ENCODE results near the gene HERC6. TPM values are rescaled to one million over a fixed set of nuclear protein-coding genes. Genes with fewer than 3 reads are reported as not detected.
A peak's percentile ranks its signal among the peaks of the same experiment; 100 is the strongest.
"Not testable (repeated sequence)": the region's sequence is repeated elsewhere in the genome, so short reads cannot be mapped to it uniquely, and the experiment has no call there.

The HERC6 gene
- total and polyA plus RNA-seq, 2 experiments from 2014 or later = 3.4 to 7.3 TPM

DNA sequence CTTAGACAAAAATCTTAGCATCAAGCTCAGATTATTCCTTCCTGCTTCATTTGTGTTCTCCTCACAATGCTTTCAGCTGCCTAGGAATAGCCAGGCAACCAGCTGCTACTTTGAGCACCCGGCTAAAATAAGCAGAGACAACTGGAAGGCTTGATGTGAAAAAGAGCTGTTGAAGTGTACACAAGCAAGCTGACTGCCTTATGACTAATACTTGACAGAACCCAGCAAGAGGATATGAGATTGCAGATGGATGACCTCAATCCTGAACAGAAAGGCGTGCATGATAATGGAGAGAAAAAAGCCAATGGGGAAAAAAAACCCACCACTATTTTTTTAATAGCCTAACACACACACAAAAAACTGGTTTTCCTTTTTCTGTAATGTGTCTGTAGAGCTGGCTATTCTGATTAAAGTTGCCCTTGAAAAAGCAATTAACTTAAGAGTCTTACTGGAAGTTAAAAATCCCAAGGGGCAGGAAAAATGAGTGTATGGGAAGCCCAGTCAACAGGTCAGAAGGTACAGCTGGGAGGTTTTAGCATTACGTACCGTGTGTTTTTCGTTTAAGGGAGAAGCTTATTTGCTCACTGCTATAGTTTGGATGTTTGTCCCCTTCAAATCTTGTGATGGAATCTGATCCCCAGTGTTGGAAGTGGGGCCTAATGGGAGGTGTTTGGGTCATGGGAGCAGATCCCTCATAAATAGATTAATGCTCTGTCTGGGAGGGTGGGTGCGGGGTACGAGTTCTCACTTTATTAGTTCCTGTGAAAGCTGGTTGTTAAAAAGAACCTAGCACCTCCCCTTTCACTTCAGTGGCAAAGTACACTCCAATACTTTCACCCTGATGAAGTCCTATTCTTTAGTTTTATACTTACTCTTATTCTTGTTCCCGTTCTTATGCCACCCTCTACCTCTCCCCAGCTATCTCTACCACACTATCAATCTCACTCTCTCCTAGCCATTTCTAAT lies 37.1 kb upstream of the HERC6 start:
- H2AFZ ChIP-seq = peak overlapping the region; percentile 80
- TF ChIP-seq POLR2AphosphoS5 (IDR thresholded peaks at IDR 0.05; ENCODE audit: low read depth) (no peak), STAT1 (IDR thresholded peaks at IDR 0.05; ENCODE audit: unreplicated experiment) (no peak)
- no peaks in the 10 kb centered on the region for H3K27me3 ChIP-seq (ENCODE audit: insufficient read depth)
- no peaks in the 10 kb centered on the region for H3F3A ChIP-seq (replicated peaks; ENCODE audit: low read depth)
- no peaks in the 10 kb centered on the region for H3K36me3 Mint-ChIP-seq (ENCODE audit: low read depth)
- H3K36me3 ChIP-seq (ENCODE audit: insufficient read depth) = no peaks in the 10 kb centered on the region
- peaks cover 6% of the 10 kb centered on the region; the same call in 1 of the 2 replicates for H3K4me1 ChIP-seq (ENCODE audit: insufficient read depth)
- no peaks in the 10 kb centered on the region for H3K9me2 ChIP-seq (ENCODE audit: insufficient read depth)
- H3K4me3 Mint-ChIP-seq = no peak overlapping the region
- H3K4me3 ChIP-seq = no peak overlapping the region
- no peaks in the 10 kb centered on the region for H3K79me2 ChIP-seq (replicated peaks; ENCODE audit: insufficient read depth)
- no peak overlapping the region for H3K4me2 ChIP-seq
- DNase-seq (ENCODE audit: low spot score) = no peak
- H3K4me1 Mint-ChIP-seq = peaks cover 5% of the 10 kb centered on the region; the same call in 2 of the 3 replicates
- no peaks in the 10 kb centered on the region for H4K20me1 ChIP-seq (replicated peaks; ENCODE audit: insufficient read depth)
- H3K27ac ChIP-seq (ENCODE audit: low read depth) = no peak overlapping the region
- H3K9me3 Mint-ChIP-seq = no peaks in the 10 kb centered on the region
- H3K27ac Mint-ChIP-seq = no peak overlapping the region
- no peak for ATAC-seq
- H3K27me3 Mint-ChIP-seq (ENCODE audit: insufficient read depth, low read depth, poor library complexity) = peaks cover 3% of the 10 kb centered on the region

GRCh38 chr4:88346902-88347301 lies 31.8 kb upstream of the HERC6 start:
- H3K27me3 Mint-ChIP-seq (ENCODE audit: insufficient read depth, low read depth, poor library complexity); H3K4me1 Mint-ChIP-seq; H3K27ac Mint-ChIP-seq; H3K27me3 ChIP-seq (ENCODE audit: insufficient read depth); ATAC-seq; H3K4me1 ChIP-seq (ENCODE audit: insufficient read depth); H3K79me2 ChIP-seq (replicated peaks; ENCODE audit: insufficient read depth); H2AFZ ChIP-seq; H3K4me2 ChIP-seq; DNase-seq (ENCODE audit: low spot score); H4K20me1 ChIP-seq (replicated peaks; ENCODE audit: insufficient read depth); H3K9me2 ChIP-seq (ENCODE audit: insufficient read depth); H3K4me3 ChIP-seq; H3K9me3 Mint-ChIP-seq; H3F3A ChIP-seq (replicated peaks; ENCODE audit: low read depth); H3K36me3 Mint-ChIP-seq (ENCODE audit: low read depth); H3K27ac ChIP-seq (ENCODE audit: low read depth); H3K36me3 ChIP-seq (ENCODE audit: insufficient read depth); H3K4me3 Mint-ChIP-seq: not testable (repeated sequence)

- not testable (repeated sequence) for H3K4me1 Mint-ChIP-seq; DNase-seq (ENCODE audit: low spot score); H3K27me3 ChIP-seq (ENCODE audit: insufficient read depth); H3K4me3 Mint-ChIP-seq; H3K36me3 ChIP-seq (ENCODE audit: insufficient read depth); H3F3A ChIP-seq (replicated peaks; ENCODE audit: low read depth); H3K4me1 ChIP-seq (ENCODE audit: insufficient read depth); H3K27me3 Mint-ChIP-seq (ENCODE audit: insufficient read depth, low read depth, poor library complexity); H3K79me2 ChIP-seq (replicated peaks; ENCODE audit: insufficient read depth); H3K4me2 ChIP-seq; H3K36me3 Mint-ChIP-seq (ENCODE audit: low read depth); H3K4me3 ChIP-seq; H2AFZ ChIP-seq; H3K9me2 ChIP-seq (ENCODE audit: insufficient read depth); H3K27ac Mint-ChIP-seq; ATAC-seq; H4K20me1 ChIP-seq (replicated peaks; ENCODE audit: insufficient read depth); H3K27ac ChIP-seq (ENCODE audit: low read depth)
- H3K9me3 Mint-ChIP-seq = peaks cover 22% of the 10 kb centered on the region
These were observed 29.9 kb upstream of the HERC6 start for GRCh38 chr4:88348761-88349160.

DNA sequence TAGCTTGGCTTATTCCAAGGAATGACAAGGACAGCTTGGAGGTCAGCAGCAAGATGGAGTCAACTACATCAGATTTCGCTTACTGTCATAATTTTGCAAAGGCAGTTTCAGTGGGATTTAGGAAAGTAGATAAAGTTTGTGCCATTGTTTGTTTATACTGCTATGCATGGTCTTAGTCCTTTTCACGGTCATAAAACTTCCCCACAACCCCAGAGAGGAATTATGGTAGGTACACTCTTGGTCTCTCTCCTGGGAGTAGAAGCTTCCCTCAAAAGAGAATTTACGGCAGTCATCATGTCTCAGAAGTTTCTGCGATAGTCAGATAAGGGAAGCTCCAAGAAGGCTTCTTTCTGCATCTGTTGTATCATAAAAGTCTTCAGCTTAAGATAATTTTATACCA lies 27.9 kb upstream of the HERC6 start:
- Histone ChIP-seq H3K27ac (ENCODE audit: low read depth) (no peak overlapping the region), H3K4me2 (no peak overlapping the region), H3K36me3 (ENCODE audit: insufficient read depth) (peaks cover 9% of the 10 kb centered on the region), H3K9me2 (ENCODE audit: insufficient read depth) (peaks cover 8% of the 10 kb centered on the region; the same call in 1 of the 2 replicates), H3K79me2 (replicated peaks; ENCODE audit: insufficient read depth) (no peaks in the 10 kb centered on the region), H4K20me1 (replicated peaks; ENCODE audit: insufficient read depth) (no peaks in the 10 kb centered on the region), H3K4me3 (no peak overlapping the region), H3F3A (replicated peaks; ENCODE audit: low read depth) (no peaks in the 10 kb centered on the region), H3K4me1 (ENCODE audit: insufficient read depth) (no peaks in the 10 kb centered on the region), H2AFZ (no peak overlapping the region), H3K27me3 (ENCODE audit: insufficient read depth) (no peaks in the 10 kb centered on the region)
- peaks cover 3% of the 10 kb centered on the region; the same call in 2 of the 3 replicates for H3K4me1 Mint-ChIP-seq
- no peak overlapping the region for H3K4me3 Mint-ChIP-seq
- no peaks in the 10 kb centered on the region for H3K27me3 Mint-ChIP-seq (ENCODE audit: insufficient read depth, low read depth, poor library complexity)
- H3K27ac Mint-ChIP-seq = no peak overlapping the region
- peaks cover 8% of the 10 kb centered on the region; the same call in 2 of the 3 replicates for H3K36me3 Mint-ChIP-seq (ENCODE audit: low read depth)
- no peak for DNase-seq (ENCODE audit: low spot score)
- peaks cover 32% of the 10 kb centered on the region for H3K9me3 Mint-ChIP-seq
- no peak for ATAC-seq
- TF ChIP-seq JUNB (IDR thresholded peaks at IDR 0.05; ENCODE audit: unreplicated experiment) (no peak), EZH2 (IDR thresholded peaks at IDR 0.05; ENCODE audit: low read depth, unreplicated experiment) (no peak), ZNF462 (CRISPR knock-in tag; IDR thresholded peaks at IDR 0.05) (no peak)
